NCI-H1436 (cell line): Measurements from ENCODE around the gene AKAP1.

ENCODE experiments used
- DNase-seq: peaks from one replicate; lab custom pipeline; 2025; lab: John Stamatoyannopoulos, UW

The AKAP1 gene

DNA sequence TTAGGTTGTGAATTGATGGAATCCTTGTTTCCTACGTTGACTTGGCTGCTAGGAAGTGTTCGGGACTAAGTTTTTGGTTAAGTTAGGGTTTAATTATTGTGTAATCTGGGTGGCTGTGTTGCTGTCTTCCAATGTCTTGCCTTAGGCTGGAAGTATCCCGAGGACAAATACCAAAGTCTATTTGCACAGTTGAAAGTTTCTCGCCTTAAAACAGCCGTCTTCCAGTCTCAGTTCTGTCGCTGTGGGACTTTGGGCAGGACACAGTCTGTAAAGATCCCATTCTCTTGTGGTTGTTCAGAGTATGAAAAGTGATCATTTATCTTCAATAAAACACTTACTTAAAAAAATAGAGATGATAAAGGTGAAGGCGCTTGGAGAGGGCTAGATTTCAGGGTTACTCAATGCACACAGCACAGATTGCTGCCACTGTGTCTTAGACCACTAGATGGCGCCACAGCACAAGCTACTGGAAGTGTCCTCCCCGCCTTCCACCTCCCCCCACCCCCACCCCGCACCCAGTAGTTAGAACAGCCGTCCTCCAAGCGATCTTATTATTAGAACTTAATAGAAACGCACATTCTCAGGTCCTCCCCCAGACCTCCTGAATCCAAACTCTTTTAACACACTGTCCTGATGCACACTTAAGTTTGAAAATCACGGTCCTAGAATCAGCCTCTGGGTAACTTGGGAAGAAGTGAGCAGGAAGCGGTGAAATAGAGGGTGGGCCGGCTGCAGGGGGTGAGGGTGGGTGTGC, 45.8 kb downstream of the AKAP1 start:
- DNase-seq: peak; percentile 91

DNA sequence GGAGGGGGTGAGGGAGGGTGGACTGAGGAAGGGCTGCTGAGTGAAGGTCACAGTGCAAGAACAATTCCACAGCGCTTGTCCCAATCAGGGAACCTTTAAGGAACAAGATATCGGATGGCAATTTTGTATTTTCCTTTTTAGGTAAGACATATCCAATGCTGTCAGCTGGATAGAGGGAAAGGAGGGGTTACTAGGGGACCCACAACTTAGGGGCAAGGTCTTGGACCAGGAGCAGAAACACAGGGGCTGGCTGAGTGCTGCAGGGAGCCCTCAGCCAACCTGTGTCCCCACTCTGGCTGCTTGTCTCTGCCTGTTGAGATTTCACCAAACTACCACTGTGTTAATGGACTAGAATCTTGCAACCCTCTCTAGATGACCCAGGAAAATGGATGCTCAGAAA, 47.6 kb downstream of the AKAP1 start:
- no peak for DNase-seq

DNA sequence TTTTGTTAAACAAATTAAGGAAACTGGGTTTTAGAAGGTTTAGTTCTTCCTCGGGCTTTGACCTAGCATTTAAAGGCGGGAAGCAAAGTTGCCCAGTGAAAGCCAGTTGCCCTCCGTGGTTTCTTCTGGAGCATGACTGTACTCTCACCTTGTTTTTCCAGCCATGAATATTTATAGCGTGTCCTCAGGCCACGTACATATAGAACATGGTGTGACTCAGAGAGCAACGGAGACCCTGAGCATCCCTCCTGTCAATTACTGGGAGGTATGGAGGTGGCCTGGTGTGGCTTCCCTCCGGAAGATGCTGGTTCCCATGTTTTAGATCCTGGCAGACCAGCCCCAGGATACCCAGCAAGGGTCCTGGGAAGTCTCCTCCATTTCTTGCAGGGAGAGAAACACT, 48.4 kb downstream of the AKAP1 start:
- DNase-seq: no peak

DNA sequence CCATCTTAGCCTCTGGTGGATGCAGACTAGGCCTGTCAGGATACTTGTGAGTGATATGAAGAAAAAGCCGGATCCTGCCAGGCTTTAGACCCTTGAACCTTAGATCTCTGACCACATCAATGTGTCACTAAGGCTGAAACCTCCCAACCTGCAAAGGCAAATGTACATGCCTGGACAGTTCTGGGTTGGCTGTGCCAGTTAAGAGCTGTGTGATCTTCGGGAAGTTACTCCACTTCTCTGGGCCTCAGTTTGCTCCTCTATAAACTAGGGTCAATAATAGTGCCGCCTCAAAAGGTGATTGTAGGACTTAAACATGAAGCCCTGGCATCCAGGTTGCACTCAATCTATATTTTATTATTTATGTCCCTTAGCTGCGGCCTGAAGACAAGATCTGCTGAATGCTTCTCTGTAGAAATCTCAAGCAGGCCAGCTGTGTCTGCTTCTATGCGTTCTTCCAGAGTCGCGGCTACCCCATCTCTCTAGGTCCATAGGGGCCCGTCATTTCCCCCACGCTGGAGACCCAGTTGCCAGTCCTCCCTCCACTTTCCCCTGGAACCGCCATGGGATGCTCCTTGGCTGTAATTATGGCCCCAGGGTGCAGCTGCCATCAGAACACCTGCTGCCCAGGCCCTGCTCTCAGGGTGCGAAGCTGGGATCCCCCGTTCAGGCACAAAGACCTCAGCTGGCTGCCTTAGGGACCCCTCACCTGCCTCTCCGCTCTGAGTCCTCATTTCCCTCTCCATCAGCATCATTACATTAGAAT, 50.2 kb downstream of the AKAP1 start:
- DNase-seq: no peak

DNA sequence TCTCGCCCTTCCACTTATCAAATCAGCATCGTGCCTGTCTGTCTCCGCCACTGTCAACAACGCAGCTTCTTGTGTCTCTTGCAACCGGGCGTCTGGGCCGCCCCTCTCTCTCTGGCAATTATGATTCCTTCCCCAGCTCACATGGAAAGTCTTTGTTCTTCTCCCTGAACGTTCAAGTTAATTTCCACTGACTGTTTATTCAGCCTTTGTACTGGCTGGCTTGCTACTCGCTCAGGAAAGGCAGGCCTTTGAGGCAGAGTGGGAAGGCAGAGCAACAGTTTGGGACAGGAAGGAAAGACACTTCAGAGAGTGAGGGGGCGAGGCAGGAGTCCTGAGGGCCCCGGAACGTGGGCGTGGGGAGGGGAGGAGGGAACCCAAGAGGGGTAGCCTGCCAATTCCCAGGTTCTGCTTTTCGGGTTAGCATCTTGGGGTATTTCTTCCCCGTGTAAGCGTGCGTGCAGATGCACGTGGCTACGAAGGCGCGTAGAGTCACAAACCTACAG, 50.8 kb downstream of the AKAP1 start:
- DNase-seq: peak; percentile 90

DNA sequence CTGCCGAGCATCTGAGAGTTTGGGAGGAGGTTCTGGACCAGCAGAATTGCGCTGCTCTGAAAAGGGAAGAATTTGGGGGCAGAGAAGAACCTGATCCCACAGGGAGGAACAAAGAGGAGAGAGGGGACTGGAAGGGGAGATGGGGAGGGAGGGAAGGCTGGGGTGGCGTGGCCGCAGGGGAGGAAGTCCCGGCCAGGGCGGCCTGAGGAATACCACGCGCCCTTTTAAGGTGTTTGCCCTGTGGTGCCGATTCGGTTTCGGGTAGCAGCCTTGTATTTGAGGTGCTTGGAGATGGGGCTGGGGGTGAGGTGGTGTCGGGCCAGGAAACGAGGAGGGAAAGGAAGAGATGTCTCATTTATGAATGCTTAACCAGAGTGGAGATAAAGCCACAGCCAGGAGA, 51.3 kb downstream of the AKAP1 start:
- DNase-seq: no peak

DNA sequence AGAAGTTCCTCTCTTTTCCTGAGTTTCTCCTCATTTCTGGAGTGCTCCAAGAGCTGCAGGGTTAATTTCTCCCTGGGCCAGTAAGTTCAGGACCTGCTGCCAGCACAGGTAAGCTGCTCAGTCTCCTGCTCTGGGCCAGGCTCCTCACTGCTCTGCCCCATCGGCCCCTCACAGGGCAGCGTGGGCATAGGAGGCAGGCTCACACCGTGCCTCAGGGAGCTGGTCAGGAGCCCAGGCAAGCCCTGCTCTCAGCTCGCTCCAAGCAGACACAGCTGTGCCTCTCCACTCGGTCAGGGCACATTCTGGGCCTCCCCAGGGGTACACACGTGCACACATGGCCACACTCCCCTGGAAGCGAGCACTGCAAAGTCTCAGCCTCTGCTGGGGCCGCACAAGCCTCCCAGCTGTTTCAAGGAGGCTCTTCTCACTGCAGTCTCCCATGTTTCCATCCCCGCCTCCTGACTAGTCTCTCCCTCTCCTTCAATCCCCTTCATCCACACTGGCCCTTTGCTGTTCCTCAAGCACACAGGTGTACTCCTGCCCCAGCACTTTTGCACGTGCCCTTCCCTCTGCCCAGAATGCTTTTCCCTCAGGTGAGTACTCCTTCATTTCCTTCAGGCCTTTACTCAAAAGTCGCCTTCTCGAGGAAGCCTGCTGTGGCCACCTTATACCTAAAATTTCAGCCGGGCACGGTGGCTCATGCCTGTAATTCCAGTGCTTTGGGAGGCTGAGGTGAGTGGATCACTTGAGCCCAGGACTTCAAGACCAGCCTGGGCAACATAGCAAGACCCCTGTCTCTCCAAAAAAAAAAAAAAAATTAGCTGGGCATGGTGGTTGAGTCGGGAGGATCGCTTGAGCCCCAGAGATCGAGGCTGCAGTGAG, 53.2 kb downstream of the AKAP1 start:
- no peak for DNase-seq

DNA sequence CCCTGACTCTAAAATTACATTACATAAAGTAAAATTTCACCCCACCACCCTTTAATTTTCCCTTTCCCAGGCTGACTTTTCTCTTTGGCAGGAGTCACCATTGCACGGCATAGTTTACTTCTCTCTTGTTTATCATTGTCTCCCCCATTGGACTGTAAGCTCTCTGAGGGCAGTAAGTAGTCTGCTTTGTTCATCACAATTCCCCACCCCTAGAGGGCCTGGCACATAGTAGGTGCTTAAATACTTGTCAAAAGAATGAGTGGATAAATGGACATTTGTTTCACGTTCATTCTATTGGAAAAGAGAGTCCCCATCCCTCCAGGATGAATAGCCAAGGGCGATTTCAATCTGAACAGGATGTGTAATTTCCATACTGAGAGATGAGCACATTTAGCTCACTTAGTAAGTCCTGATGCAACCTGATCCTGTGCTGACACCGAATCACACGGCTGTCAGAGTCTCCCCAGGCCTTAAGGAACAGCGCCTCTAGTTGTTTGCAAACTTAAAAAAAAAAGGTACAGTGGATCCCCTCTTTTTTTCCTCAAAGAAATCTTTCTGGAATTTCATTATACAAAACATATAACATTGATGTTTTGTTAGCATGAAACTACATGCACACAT, 54.0 kb downstream of the AKAP1 start:
- peak; percentile 15 for DNase-seq

DNA sequence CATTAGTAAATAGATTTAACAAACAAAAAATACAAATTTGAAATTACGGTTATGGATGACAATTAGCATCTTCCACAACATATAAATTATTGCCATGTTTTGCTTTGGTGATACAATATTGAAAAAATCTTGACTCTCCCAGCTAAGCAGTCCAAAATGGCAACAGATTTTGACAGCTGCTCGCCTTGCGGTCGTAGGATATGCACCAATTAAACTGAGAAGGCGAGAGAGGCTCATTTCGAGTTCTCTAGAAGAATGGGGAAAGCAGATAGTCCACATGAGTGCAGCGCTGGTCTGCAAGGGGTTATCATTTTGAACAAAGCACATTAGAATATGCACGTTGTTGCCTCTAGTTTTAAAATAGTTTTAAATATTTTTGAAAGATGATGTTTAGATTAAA, 55.3 kb downstream of the AKAP1 start:
- DNase-seq: no peak

DNA sequence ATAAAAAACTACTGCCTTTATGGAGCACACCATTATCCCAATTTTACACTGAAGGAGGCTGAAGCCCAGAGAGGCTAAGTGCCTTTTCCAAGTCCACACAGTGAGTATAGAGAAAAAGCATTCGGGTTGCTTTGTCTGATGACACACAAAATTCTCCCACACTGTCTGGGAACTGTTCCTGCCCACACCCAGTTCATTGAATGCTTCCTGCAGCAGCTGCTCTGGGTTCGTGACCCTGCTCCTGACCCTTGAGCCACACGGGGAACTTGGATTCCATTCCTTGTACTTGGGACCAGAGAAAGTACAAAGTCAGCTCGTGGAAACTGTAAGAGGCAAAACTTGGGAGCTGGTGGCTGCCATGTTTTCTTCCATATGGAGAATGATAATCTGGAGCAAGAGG, 57.9 kb downstream of the AKAP1 start:
- DNase-seq: no peak

DNA sequence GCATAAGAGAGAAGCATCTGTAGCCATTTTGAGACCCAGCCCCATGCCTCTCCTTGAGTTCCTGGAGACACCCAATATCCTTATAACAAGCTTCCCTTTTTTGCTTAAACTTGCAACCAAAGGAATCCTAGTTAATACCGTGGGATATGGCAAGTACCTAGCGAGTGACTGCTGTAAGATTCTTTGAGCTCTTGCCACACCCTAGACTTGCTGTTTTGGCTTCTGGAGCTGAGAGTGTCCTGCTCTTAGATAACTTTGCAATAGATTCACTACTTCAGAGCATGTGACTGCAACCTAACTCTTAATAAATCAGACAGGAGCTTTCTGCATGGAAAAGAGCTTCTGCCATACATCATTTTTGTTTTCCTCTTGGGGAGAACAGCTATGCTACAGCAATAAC, 58.3 kb downstream of the AKAP1 start:
- DNase-seq: no peak

DNA sequence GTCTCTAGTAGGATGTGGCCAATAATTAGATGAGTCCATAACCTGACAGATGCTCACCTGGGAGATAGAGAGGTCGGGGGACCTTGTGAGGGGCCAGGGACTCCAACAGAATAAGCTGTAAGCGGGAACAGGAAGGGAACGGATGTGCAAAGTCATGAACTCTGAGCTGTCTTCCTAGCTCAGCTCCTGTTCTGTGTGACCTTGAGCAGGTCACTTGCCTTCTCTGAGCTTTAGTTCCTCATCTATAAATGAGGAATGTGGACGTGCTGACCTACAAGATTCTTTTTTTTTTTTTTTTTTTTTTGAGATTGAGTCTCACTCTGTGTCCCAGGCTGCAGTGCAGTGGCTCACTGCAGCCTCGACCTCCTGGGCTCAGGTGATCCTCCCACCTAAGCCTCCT, 58.9 kb downstream of the AKAP1 start:
- DNase-seq: no peak

DNA sequence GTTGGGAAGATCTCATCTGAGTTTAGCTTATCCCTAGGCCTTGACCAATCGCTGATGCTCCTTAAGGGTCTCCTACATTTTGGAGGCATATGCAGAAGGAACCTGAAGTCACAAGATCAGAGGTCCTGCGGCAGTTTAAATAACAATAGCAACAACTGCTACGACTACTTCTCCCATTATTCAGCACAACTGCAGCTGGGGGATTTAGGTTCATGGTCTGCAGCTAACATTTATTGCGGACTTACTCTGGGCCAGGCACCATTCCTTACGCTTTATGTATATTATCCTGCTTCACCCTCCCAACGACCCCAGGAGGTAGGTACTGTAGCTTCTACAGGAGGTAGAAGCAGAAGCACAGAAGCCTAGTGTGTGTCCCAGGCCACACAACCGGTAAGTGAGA, 59.5 kb downstream of the AKAP1 start:
- DNase-seq: no peak

DNA sequence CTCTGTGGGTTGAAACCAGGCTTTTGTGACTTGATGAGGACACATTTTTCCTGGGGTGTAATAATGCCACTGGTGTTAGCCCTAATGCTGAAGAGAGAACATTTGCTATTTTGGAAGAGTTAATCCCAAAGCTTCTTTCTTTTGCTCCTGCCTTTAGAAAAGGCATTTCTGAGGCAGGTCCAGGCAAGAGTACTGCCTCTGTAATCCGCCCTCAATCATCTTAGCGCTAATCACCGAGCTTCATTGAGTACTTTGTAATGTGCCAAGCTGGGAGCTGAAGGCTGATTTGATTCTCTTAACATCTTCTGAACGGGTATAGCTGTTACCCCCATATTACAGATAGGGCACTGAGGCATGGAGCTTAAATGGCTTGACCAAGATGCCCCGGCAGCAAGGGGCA, 60.3 kb downstream of the AKAP1 start:
- no peak for DNase-seq

DNA sequence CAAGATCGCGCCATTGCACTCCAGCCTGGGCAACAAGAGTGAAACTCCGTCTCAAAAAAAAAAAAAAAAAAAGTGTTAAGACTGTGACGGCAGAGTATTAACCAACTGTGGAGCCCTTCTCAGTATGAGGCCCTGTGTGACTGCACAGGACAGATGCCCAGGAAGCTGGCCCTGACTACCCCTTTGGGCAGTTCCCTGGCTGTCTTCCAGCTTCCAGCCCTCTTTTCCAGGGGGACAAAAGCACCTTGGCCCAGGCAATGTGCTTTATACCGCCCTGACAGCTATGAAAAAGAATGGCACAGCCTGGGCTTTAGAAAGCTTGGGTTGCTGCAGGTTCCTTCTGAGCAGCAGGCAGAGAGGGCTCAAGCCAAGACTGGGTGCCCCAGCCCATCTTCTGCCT, 61.2 kb downstream of the AKAP1 start:
- no peak for DNase-seq

DNA sequence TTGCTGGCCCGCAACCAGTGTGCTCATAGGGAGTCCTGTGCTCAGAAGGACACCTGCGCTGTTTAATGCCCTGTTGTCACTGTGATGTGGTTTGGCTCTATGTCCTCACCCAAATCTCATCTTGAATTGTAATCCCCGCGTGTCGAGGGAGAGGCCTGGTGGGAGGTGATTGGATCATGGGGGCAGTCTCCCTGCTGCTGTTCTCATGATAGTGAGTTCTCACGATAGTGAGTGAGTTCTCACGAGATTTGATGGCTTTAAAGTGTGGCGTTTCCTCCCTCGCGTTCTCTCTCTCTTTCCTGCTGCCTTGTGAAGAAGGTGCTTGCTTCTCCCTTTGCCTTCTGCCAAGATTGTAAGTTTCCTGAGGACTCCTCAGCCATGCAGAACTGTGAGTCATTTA, 66.8 kb downstream of the AKAP1 start:
- no peak for DNase-seq

DNA sequence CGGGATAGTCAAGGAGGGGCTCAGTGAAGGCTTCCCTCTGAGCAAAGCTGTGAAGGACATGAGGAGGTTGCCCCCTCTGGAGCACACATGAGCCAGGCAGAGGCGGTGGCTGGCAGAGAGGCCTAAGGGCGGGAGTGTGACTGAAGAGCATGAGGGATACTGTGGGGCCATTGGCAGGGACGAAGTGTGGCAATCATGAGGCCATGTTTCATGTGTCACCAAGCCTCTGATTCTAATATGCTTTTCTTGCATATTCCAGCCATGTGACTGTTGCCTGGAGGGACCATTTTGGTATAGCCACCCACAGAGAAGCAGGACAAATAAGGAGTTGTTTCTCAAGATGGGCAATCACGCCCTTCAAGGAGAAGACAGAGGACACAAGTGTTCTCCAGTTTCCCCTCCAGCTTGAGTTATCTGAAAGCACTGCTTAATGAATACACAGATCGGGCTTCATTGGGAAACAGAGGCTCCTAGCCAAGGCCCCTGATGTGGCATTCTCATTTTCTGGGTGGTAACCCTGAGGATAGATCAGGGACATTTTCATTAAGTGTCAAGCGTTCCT, 68.0 kb downstream of the AKAP1 start:
- DNase-seq: no peak

DNA sequence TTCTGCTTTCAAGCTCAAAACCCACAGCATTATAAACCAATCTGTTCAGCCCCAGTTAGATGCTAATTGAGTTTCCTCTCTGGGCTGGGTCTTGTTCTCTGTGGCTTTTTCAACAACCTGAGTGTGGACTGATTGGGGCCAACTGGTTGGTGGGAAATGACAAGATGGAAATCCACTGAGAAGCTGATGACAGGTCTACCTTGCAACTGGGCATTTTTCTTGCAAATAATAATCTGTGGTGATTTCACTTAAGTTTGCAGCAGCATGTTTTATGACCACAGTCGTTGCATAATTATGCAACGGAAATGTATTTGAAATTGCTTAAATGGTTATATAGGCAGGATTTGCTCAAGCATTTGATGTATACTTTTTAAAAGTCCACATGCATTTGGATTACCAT, 69.9 kb downstream of the AKAP1 start:
- no peak for DNase-seq

DNA sequence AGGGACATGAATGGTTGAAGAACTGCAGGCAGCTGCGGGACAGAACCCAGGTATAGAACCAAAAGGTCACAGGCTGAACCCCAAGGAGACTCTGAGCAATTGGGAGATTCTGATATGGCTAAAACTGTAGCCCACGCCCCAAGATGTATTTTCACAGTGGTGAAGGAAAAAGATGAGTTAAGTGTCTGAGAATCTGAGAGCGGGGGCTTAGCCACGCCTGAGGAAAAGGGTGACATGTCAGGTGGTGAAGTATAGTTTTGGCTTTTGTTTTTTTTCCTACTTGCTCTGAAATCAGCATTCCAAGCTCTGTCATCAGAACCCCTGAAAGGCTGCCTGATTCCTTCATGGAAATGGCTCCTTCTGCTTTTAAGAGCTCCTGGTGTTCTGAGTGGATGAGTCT, 73.3 kb downstream of the AKAP1 start:
- no peak for DNase-seq

DNA sequence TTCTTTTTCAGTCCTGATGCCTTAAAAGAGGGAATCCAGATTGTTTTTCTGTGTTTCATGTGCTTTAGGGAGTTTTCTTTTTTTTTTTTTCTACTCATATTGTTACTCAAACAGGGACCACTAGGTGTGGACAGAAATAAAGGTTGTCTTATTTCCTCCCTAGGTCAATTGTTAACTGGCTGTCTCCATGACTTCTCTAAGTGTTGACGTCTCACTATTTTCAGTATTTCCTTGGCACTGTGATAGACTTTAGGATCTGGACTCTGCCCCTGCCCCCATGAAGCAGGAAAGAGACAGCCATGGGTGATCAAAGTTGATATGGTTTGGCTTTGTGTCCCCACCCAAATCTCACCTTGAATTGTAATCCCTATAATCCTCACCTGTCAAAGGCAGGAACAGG, 73.7 kb downstream of the AKAP1 start:
- DNase-seq: no peak

DNA sequence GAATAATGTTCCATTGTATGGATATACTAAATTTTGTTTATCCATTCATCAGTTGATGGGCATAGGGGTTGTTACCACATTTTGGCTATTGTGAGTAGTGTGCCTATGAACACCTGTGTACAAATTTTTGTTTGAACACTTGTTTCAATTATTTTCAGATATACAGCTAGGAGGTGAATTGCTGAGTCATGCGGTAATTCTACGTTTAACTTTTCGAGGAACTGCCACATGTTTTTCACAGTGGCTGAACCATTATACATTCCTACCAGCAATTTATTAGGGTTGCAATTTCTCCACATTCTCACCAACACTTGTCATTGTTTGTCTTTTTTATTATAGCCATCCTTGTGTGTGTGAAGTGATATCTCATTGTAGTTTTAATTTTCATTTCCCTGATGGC, 75.6 kb downstream of the AKAP1 start:
- no peak for DNase-seq

DNA sequence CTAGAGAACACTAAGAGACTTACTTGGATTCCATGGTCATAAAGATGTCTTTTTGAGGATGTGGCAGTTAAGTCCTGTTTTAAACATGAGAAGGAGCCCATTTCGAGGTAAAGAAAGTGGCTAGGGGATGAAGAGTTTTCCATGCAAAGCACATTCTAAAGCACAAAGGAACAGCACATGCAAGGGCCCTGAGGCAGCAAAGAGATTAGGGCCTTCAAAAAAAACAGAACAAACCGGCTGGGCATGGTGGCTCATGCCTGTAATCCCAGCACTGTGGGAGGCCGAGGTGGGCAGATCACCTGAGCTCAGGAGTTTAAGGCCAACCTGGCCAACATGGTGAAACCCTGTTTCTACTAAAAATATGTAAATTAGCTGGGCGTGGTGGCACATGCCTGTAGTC, 79.8 kb downstream of the AKAP1 start:
- no peak for DNase-seq
